WTC11 (cell line): ENCODE measurements around the gene GSTK1. TPM values are rescaled to one million over a fixed set of nuclear protein-coding genes. Genes with fewer than 3 reads are reported as not detected.

Experiments used
- ATAC-seq: fragments of 200-7000 bp; cut with Tn5 transposase; 2 replicates; pipeline ENCODE4 v1.10.0; 2021; ENCODE audit warnings: mild to moderate bottlenecking, moderate library complexity
- CTCF ChIA-PET: fragments of 300-600 bp; sonication (Branson Sonifier 250); formaldehyde crosslinking; loops from one replicate; lab custom pipeline; 2021; ENCODE audit warnings: antibody characterized with exemption; lab: Charles Lee
- POLR2A ChIA-PET: fragments of 350-600 bp; sonication (Branson Sonifier 250); formaldehyde crosslinking; loops from one replicate; lab custom pipeline; 2021; ENCODE audit warnings: antibody characterized with exemption; lab: Charles Lee
- DNase-seq: peaks from one replicate; pipeline ENCODE4 v3.0.0; 2021; ENCODE audit warnings: low spot score
- H3K27ac Mint-ChIP-seq: 2 replicates; pipeline ENCODE4 v1.8.0; 2021; ENCODE audit warnings: mixed read lengths
- H3K27me3 Mint-ChIP-seq: 2 replicates; pipeline ENCODE4 v1.8.0; 2021; ENCODE audit warnings: low read depth, mild to moderate bottlenecking, moderate library complexity, mixed read lengths
- H3K36me3 Mint-ChIP-seq: 2 replicates; pipeline ENCODE4 v1.8.0; 2021; ENCODE audit warnings: mixed read lengths
- H3K4me1 Mint-ChIP-seq: 2 replicates; pipeline ENCODE4 v1.8.0; 2022; ENCODE audit warnings: mixed read lengths
- H3K4me3 Mint-ChIP-seq: 2 replicates; pipeline ENCODE4 v1.8.0; 2021; ENCODE audit warnings: mild to moderate bottlenecking, moderate library complexity, mixed read lengths
- H3K9me3 Mint-ChIP-seq: 2 replicates; pipeline ENCODE4 v1.8.0; 2021; ENCODE audit warnings: mixed read lengths
- AR ChIP-seq: fragments of 250-450 bp; sonication (Bioruptor Pico); IDR thresholded peaks from 2 replicates; pipeline ENCODE4 v1.9.0; 2021; ENCODE audit warnings: mild to moderate bottlenecking
- ATF2 ChIP-seq: sonication (generic); formaldehyde crosslinking; IDR thresholded peaks from 2 replicates; pipeline ENCODE4 v1.8.1; 2022; ENCODE audit warnings: low read depth, missing genetic modification reagents, borderline replicate concordance
- E2F1 ChIP-seq: sonication (generic); formaldehyde crosslinking; IDR thresholded peaks from 2 replicates; pipeline ENCODE4 v1.8.0; 2022; ENCODE audit warnings: mild to moderate bottlenecking, missing genetic modification reagents
- ESRRA ChIP-seq: sonication (generic); formaldehyde crosslinking; IDR thresholded peaks from 2 replicates; pipeline ENCODE4 v1.8.1; 2022; ENCODE audit warnings: mild to moderate bottlenecking, missing genetic modification reagents, borderline replicate concordance
- HMGA2 ChIP-seq: fragments of 250-450 bp; sonication (Bioruptor Pico); IDR thresholded peaks from 2 replicates; pipeline ENCODE4 v1.4.0; 2021; ENCODE audit warnings: mild to moderate bottlenecking, moderate library complexity
- NFYB ChIP-seq: sonication (generic); formaldehyde crosslinking; conservative IDR thresholded peaks from 2 replicates; pipeline ENCODE4 v1.8.0; 2022; ENCODE audit warnings: low read depth, missing genetic modification reagents
- NR1H2 ChIP-seq: sonication (generic); formaldehyde crosslinking; IDR thresholded peaks from 2 replicates; pipeline ENCODE4 v1.9.0; 2021; ENCODE audit warnings: mild to moderate bottlenecking, moderate library complexity, missing genetic modification reagents
- NR3C1 ChIP-seq: sonication (generic); formaldehyde crosslinking; conservative IDR thresholded peaks from 2 replicates; pipeline ENCODE4 v1.8.1; 2023; ENCODE audit warnings: low read depth, mild to moderate bottlenecking, missing genetic modification reagents
- SMAD3 ChIP-seq: sonication (generic); formaldehyde crosslinking; IDR thresholded peaks from 2 replicates; pipeline ENCODE4 v1.8.0; 2022; ENCODE audit warnings: missing genetic modification reagents, mild to moderate bottlenecking, borderline replicate concordance
- TEAD4 ChIP-seq: sonication (generic); formaldehyde crosslinking; IDR thresholded peaks from 2 replicates; pipeline ENCODE4 v1.8.0; 2022; ENCODE audit warnings: mild to moderate bottlenecking, missing genetic modification reagents
- ZNF232 ChIP-seq: sonication (generic); formaldehyde crosslinking; IDR thresholded peaks from 2 replicates; pipeline ENCODE4 v1.8.0; 2022; ENCODE audit warnings: mild to moderate bottlenecking, missing genetic modification reagents
- ZNF425 ChIP-seq: fragments of 250-450 bp; sonication (Bioruptor Pico); conservative IDR thresholded peaks from 2 replicates; pipeline ENCODE4 v1.9.0; 2021; ENCODE audit warnings: mild to moderate bottlenecking
- total RNA-seq: library from RNA; stranded (reverse); gene quantifications from 3 replicates; pipeline ENCODE4 v1.2.3, GENCODE V29; 2021
- TF ChIP-seq, protein P1 (sequence below): sonication (generic); formaldehyde crosslinking; IDR thresholded peaks from 2 replicates; pipeline ENCODE4 v1.8.1; 2023; ENCODE audit warnings: mild to moderate bottlenecking, missing genetic modification reagents
- TF ChIP-seq, protein P2 (sequence below): sonication (generic); formaldehyde crosslinking; conservative IDR thresholded peaks from 2 replicates; pipeline ENCODE4 v1.8.1; 2023; ENCODE audit warnings: mild to moderate bottlenecking, low read depth, missing genetic modification reagents, moderate library complexity
- TF ChIP-seq, protein P3 (sequence below): fragments of 250-450 bp; sonication (Bioruptor Pico); IDR thresholded peaks from 2 replicates; pipeline ENCODE4 v1.9.0; 2021; ENCODE audit warnings: mild to moderate bottlenecking
- TF ChIP-seq, protein P4 (sequence below): sonication (generic); formaldehyde crosslinking; IDR thresholded peaks from 2 replicates; pipeline ENCODE4 v1.8.0; 2022; ENCODE audit warnings: mild to moderate bottlenecking, missing genetic modification reagents

The GSTK1 gene
- total RNA-seq, 1 experiment from 2014 or later: 30.1 TPM

GRCh38 chr7:143292876-143293275 is 29.6 kb downstream of the GSTK1 start (continued):
- TF ChIP-seq AR (CRISPR knock-in tag): no peak
- TF ChIP-seq TEAD4 (CRISPR knock-in tag): no peak
- TF ChIP-seq HMGA2 (CRISPR knock-in tag): no peak
- TF ChIP-seq ATF2 (CRISPR knock-in tag): no peak

DNA sequence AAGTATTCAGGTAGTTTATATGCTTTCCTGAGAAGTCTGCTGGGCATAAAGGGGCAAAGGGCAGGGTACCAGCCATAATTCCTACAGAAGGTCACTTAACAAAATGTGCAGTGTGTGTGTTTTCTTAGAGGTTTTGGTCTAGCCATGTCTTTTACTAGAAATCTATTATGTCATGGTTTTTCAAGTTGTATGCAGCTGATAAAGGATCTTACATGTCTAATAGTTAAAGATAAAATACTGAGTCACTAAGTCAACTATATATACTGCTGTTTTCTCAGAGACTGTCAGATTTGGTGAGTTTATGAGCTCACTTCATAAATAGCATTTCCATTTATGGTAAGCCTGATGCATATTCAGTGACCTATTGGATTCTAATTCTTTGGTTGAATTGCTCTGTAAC is 32.6 kb downstream of the GSTK1 start:
- Mint-ChIP-seq H3K27me3 (no peaks in the 10 kb centered on the region), H3K27ac (no peak overlapping the region), H3K9me3 (no peaks in the 10 kb centered on the region), H3K36me3 (peaks cover 90% of the 10 kb centered on the region), H3K4me3 (no peak overlapping the region), H3K4me1 (no peaks in the 10 kb centered on the region)
- ChIA-PET POLR2A (no interaction called here), CTCF (interaction anchor here (0.6 to 1.6 kb wide), 3 partner anchors 9 to 339 kb away, joined by 3 to 5 read pairs (median 4); no protein-coding TSS in a partner anchor)
- TF ChIP-seq, protein P1, sequence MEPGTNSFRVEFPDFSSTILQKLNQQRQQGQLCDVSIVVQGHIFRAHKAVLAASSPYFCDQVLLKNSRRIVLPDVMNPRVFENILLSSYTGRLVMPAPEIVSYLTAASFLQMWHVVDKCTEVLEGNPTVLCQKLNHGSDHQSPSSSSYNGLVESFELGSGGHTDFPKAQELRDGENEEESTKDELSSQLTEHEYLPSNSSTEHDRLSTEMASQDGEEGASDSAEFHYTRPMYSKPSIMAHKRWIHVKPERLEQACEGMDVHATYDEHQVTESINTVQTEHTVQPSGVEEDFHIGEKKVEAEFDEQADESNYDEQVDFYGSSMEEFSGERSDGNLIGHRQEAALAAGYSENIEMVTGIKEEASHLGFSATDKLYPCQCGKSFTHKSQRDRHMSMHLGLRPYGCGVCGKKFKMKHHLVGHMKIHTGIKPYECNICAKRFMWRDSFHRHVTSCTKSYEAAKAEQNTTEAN (CRISPR knock-in tag): no peak
- TF ChIP-seq, protein P2, sequence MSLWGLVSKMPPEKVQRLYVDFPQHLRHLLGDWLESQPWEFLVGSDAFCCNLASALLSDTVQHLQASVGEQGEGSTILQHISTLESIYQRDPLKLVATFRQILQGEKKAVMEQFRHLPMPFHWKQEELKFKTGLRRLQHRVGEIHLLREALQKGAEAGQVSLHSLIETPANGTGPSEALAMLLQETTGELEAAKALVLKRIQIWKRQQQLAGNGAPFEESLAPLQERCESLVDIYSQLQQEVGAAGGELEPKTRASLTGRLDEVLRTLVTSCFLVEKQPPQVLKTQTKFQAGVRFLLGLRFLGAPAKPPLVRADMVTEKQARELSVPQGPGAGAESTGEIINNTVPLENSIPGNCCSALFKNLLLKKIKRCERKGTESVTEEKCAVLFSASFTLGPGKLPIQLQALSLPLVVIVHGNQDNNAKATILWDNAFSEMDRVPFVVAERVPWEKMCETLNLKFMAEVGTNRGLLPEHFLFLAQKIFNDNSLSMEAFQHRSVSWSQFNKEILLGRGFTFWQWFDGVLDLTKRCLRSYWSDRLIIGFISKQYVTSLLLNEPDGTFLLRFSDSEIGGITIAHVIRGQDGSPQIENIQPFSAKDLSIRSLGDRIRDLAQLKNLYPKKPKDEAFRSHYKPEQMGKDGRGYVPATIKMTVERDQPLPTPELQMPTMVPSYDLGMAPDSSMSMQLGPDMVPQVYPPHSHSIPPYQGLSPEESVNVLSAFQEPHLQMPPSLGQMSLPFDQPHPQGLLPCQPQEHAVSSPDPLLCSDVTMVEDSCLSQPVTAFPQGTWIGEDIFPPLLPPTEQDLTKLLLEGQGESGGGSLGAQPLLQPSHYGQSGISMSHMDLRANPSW: no peak
- TF ChIP-seq, protein P3, sequence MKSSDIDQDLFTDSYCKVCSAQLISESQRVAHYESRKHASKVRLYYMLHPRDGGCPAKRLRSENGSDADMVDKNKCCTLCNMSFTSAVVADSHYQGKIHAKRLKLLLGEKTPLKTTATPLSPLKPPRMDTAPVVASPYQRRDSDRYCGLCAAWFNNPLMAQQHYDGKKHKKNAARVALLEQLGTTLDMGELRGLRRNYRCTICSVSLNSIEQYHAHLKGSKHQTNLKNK (CRISPR knock-in tag): no peak
- TF ChIP-seq ZNF232 (CRISPR knock-in tag): no peak
- TF ChIP-seq NFYB: no peak
- no peak for TF ChIP-seq ESRRA (CRISPR knock-in tag)
- TF ChIP-seq E2F1 (CRISPR knock-in tag): no peak
- no peak for TF ChIP-seq ZNF425 (CRISPR knock-in tag)
- TF ChIP-seq SMAD3: no peak
- TF ChIP-seq, protein P4, sequence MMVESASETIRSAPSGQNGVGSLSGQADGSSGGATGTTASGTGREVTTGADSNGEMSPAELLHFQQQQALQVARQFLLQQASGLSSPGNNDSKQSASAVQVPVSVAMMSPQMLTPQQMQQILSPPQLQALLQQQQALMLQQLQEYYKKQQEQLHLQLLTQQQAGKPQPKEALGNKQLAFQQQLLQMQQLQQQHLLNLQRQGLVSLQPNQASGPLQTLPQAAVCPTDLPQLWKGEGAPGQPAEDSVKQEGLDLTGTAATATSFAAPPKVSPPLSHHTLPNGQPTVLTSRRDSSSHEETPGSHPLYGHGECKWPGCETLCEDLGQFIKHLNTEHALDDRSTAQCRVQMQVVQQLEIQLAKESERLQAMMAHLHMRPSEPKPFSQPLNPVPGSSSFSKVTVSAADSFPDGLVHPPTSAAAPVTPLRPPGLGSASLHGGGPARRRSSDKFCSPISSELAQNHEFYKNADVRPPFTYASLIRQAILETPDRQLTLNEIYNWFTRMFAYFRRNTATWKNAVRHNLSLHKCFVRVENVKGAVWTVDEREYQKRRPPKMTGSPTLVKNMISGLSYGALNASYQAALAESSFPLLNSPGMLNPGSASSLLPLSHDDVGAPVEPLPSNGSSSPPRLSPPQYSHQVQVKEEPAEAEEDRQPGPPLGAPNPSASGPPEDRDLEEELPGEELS (CRISPR knock-in tag): no peak
- no peak for TF ChIP-seq NR3C1 (CRISPR knock-in tag)
- TF ChIP-seq NR1H2 (CRISPR knock-in tag): no peak
- DNase-seq: no peak
- ATAC-seq: no peak
